Measurements from ENCODE around the gene PGM1. TPM values are rescaled to one million over a fixed set of nuclear protein-coding genes. Genes with fewer than 3 reads are reported as not detected.

Gene PGM1
- total RNA-seq, 1 experiment from 2014 or later: 54.6 TPM

DNA sequence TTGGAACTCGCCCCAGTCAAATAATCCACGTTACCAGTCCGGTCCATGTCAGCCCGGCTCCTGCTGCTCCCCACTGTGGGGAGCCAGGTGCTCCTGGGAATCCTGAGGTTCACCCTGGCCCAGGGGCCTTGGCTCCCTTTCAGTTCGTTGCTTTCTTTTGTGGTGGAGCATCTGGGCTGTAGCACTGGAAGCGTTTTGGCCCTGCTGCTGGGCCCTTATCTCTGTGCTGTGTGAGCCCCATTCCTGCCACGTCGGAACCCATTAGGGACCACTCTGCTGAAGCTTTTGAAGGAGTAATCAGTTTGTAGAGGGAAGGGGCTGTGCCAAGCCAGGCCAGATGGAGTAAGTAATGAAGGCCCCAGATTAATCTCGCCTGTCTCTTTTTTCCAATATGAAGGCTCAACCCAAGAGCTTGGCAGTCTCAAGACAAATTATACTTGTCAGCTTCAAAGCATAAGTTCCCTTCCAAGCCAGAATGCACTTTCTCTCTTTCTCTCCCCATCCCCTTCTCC is 82.3 kb downstream of the PGM1 start:
- POLR2A ChIA-PET: no interaction called here

DNA sequence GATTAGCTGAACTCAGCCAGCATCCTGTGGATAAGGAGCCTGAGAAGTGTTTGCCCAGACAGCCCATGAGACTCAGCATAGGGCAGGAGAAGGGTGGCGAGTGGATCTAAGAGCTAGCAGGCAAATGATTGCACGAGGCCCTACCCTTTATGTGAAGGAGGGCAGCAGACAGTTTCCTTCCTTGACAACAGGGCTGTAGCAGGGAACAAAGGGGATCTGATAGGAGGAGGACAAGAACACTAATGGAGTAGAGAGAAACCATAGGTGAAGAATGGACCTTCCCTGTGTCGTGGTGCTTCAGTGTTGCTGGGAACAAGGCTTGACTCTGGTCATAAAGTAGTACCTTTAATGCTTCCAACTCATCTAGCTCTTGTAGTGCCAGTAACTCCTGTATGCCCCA is 84.3 kb downstream of the PGM1 start:
- H3K4me3 ChIP-seq (replicated peaks in 1 of 2; ENCODE audit: low read depth in 1 of 2, low read length in 2 of 2): no peak overlapping the region
- H2AFZ ChIP-seq (ENCODE audit: low read depth, low read length, poor library complexity, severe bottlenecking): no peak overlapping the region
- no peaks in the 10 kb centered on the region for H3K27me3 ChIP-seq (ENCODE audit: insufficient read depth, low read length)
- H4K20me1 ChIP-seq (ENCODE audit: insufficient read depth): no peaks in the 10 kb centered on the region
- no peak overlapping the region for H3K9ac ChIP-seq (ENCODE audit: low read length)
- H3K9me2 ChIP-seq (ENCODE audit: insufficient read depth): no peaks in the 10 kb centered on the region
- H3K9me3 ChIP-seq (ENCODE audit: control insufficient read depth in 1 of 2, insufficient read depth in 1 of 2, low read depth in 1 of 2, low read length in 2 of 2): no peaks in the 10 kb centered on the region
- no peak overlapping the region for H3K27ac ChIP-seq (ENCODE audit: low read depth, low read length)
- ATAC-seq: no peak
- BruUV-seq (replicated peaks): no TSS peak
- ChIA-PET POLR2A (no interaction called here), RAD21 (ENCODE audit: low non-redundant PET in 1 of 2, low total read pairs in 2 of 2, uncharacterized antibody in 2 of 2, unreplicated experiment in 2 of 2) (no interaction called here), CTCF (interaction anchor here (2.3 kb wide), 1 partner anchor 14 kb away, joined by 8 read pairs; no protein-coding TSS in a partner anchor)
- no peaks in the 10 kb centered on the region for H3K36me3 ChIP-seq (ENCODE audit: control insufficient read depth in 1 of 2, insufficient read depth in 2 of 2, low read length in 2 of 2)
- DNase-seq (ENCODE audit: low read depth, low spot score): no peak
- intact Hi-C loops (cut with micrococcal nuclease): no loop called here
- no peak overlapping the region for H3K4me2 ChIP-seq (ENCODE audit: low read length)
- peaks cover 7 to 19% of the 10 kb centered on the region in 2 experiments; a peak in 3 of 4 replicates for H3K4me1 ChIP-seq (ENCODE audit: control insufficient read depth in 1 of 2, insufficient read depth in 2 of 2, low read length in 2 of 2)
- H3K79me2 ChIP-seq (ENCODE audit: insufficient read depth, low read length): no peaks in the 10 kb centered on the region
- TF ChIP-seq TCF7L2 (IDR thresholded peaks at IDR 0.05; ENCODE audit: borderline replicate concordance, extremely low read depth, insufficient read depth, insufficient read length) (no peak), FOSL1 (IDR thresholded peaks at IDR 0.05; ENCODE audit: low read depth) (no peak), ZFX (IDR thresholded peaks at IDR 0.05) (no peak), SRF (IDR thresholded peaks at IDR 0.05; ENCODE audit: low read depth) (no peak), POLR2AphosphoS5 (IDR thresholded peaks at IDR 0.05; ENCODE audit: low read depth, low read length) (no peak), CEBPB (IDR thresholded peaks at IDR 0.05; ENCODE audit: low read depth) (no peak), RAD21 (IDR thresholded peaks at IDR 0.05; ENCODE audit: low read depth) (no peak)
- TF ChIP-seq, protein P1, sequence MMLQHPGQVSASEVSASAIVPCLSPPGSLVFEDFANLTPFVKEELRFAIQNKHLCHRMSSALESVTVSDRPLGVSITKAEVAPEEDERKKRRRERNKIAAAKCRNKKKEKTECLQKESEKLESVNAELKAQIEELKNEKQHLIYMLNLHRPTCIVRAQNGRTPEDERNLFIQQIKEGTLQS (IDR thresholded peaks at IDR 0.05): no peak
- TF ChIP-seq, protein P2, sequence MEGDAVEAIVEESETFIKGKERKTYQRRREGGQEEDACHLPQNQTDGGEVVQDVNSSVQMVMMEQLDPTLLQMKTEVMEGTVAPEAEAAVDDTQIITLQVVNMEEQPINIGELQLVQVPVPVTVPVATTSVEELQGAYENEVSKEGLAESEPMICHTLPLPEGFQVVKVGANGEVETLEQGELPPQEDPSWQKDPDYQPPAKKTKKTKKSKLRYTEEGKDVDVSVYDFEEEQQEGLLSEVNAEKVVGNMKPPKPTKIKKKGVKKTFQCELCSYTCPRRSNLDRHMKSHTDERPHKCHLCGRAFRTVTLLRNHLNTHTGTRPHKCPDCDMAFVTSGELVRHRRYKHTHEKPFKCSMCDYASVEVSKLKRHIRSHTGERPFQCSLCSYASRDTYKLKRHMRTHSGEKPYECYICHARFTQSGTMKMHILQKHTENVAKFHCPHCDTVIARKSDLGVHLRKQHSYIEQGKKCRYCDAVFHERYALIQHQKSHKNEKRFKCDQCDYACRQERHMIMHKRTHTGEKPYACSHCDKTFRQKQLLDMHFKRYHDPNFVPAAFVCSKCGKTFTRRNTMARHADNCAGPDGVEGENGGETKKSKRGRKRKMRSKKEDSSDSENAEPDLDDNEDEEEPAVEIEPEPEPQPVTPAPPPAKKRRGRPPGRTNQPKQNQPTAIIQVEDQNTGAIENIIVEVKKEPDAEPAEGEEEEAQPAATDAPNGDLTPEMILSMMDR (IDR thresholded peaks at IDR 0.05 in 2 of 3, conservative IDR thresholded peaks at IDR 0.05 in 1 of 3; ENCODE audit: borderline replicate concordance in 1 of 3, insufficient read depth in 1 of 3, low read depth in 2 of 3, low read length in 2 of 3): no peak

More for the DNA sequence above, 82.3 kb downstream of the PGM1 start:
- Histone ChIP-seq H3K79me2 (ENCODE audit: insufficient read depth, low read length) (no peaks in the 10 kb centered on the region), H3K4me3 (replicated peaks in 1 of 2; ENCODE audit: low read depth in 1 of 2, low read length in 2 of 2) (no peak overlapping the region), H2AFZ (ENCODE audit: low read depth, low read length, poor library complexity, severe bottlenecking) (no peak overlapping the region), H4K20me1 (ENCODE audit: insufficient read depth) (no peaks in the 10 kb centered on the region), H3K9me2 (ENCODE audit: insufficient read depth) (no peaks in the 10 kb centered on the region), H3K9ac (ENCODE audit: low read length) (no peak overlapping the region), H3K27me3 (ENCODE audit: insufficient read depth, low read length) (no peaks in the 10 kb centered on the region), H3K4me1 (ENCODE audit: control insufficient read depth in 1 of 2, insufficient read depth in 2 of 2, low read length in 2 of 2) (peaks cover 7 to 19% of the 10 kb centered on the region in 2 experiments; a peak in 3 of 4 replicates), H3K4me2 (ENCODE audit: low read length) (no peak overlapping the region; the same call in 1 of the 2 replicates), H3K9me3 (ENCODE audit: control insufficient read depth in 1 of 2, insufficient read depth in 1 of 2, low read depth in 1 of 2, low read length in 2 of 2) (no peaks in the 10 kb centered on the region), H3K27ac (ENCODE audit: low read depth, low read length) (no peak overlapping the region), H3K36me3 (ENCODE audit: control insufficient read depth in 1 of 2, insufficient read depth in 2 of 2, low read length in 2 of 2) (no peaks in the 10 kb centered on the region)
- TF ChIP-seq, protein P3, sequence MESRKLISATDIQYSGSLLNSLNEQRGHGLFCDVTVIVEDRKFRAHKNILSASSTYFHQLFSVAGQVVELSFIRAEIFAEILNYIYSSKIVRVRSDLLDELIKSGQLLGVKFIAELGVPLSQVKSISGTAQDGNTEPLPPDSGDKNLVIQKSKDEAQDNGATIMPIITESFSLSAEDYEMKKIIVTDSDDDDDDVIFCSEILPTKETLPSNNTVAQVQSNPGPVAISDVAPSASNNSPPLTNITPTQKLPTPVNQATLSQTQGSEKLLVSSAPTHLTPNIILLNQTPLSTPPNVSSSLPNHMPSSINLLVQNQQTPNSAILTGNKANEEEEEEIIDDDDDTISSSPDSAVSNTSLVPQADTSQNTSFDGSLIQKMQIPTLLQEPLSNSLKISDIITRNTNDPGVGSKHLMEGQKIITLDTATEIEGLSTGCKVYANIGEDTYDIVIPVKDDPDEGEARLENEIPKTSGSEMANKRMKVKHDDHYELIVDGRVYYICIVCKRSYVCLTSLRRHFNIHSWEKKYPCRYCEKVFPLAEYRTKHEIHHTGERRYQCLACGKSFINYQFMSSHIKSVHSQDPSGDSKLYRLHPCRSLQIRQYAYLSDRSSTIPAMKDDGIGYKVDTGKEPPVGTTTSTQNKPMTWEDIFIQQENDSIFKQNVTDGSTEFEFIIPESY (IDR thresholded peaks at IDR 0.05; ENCODE audit: extremely low read depth, insufficient replicate concordance, low read length): no peak
- no TSS peak for BruUV-seq (replicated peaks)
- ChIA-PET RAD21 (ENCODE audit: low non-redundant PET in 1 of 2, low total read pairs in 2 of 2, uncharacterized antibody in 2 of 2, unreplicated experiment in 2 of 2) (interaction anchor here (1.0 to 1.5 kb wide), 5 partner anchors 16 to 571 kb away, joined by 3 to 7 read pairs (median 3); no protein-coding TSS in a partner anchor), CTCF (interaction anchor here (1.1 to 3.8 kb wide), 5 partner anchors 13 to 568 kb away, joined by 4 to 34 read pairs (median 31); no protein-coding TSS in a partner anchor)
- intact Hi-C loops (cut with micrococcal nuclease): no loop called here
- DNase-seq (ENCODE audit: low read depth, low spot score): no peak
- ATAC-seq: no peak

Measured in HCT116 (cell line).